ENCODE results near the gene MMRN1.

The MMRN1 gene

DNA sequence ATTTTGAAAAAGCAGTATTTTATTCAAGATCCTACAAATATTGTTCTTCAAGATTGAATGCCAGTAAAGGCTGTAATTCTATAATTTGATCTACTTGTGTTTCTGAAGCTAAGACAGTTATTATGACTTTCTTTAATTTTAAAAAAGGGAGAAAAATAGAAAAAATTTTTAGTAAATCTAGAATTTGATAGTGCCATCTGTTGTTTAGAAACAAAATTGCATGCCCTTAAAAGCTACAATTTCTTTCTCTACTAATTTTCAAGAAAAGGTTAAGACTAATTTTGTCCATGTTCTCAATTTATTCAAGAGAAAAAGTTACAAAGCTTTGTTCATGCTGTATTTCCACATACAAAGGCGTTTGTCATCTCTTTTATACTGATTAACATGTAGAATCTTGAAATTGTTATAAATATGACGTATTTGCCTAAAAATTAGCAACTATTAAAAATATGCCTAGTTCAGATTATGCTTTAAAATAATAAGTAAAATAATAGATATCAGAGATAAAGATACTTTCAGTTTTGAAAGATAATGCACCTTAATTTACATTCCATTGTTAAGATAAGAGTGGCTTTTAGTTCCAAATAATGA is 25.6 kb upstream of the MMRN1 start:
- TF ChIP-seq, protein P1, sequence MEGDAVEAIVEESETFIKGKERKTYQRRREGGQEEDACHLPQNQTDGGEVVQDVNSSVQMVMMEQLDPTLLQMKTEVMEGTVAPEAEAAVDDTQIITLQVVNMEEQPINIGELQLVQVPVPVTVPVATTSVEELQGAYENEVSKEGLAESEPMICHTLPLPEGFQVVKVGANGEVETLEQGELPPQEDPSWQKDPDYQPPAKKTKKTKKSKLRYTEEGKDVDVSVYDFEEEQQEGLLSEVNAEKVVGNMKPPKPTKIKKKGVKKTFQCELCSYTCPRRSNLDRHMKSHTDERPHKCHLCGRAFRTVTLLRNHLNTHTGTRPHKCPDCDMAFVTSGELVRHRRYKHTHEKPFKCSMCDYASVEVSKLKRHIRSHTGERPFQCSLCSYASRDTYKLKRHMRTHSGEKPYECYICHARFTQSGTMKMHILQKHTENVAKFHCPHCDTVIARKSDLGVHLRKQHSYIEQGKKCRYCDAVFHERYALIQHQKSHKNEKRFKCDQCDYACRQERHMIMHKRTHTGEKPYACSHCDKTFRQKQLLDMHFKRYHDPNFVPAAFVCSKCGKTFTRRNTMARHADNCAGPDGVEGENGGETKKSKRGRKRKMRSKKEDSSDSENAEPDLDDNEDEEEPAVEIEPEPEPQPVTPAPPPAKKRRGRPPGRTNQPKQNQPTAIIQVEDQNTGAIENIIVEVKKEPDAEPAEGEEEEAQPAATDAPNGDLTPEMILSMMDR (IDR thresholded peaks at IDR 0.05; ENCODE audit: low read depth, low read length), result peak; percentile 41
- DNase-seq (ENCODE audit: low read depth, low spot score), result peak; percentile 21
- in situ Hi-C loops (cut with HindIII; ENCODE audit: low sequenced_read_pairs), result no loop called here
- H3K4me3 ChIP-seq (ENCODE audit: low read depth, low read length), result no peak overlapping the region

- DNase-seq (ENCODE audit: low read depth, low spot score), result no peak
- TF ChIP-seq, protein P1 (IDR thresholded peaks at IDR 0.05; ENCODE audit: low read depth, low read length), result no peak
- no peak overlapping the region for H3K4me3 ChIP-seq (ENCODE audit: low read depth, low read length)
- in situ Hi-C loops (cut with HindIII; ENCODE audit: low sequenced_read_pairs), result no loop called here
Measured at GRCh38 chr4:89871211-89871610, 23.4 kb upstream of the MMRN1 start.

DNA sequence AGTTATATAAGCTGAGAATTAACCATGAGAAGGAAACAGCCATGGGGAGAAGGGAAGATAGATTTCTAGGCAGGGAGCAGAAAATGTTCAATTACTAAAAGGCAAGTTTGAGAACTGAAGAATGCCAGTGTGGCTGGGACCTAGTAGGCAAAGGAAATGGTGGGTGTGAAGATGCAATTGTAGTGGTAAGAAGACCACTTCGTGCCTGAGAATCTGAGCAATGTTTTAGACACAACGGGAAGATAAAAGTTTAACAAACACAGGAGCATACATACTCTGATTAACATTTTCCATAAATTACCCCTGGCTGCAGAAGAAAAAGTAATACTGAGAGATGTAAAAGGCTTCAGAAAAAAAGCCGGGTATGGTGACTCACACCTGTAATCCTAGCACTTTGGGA is 18.1 kb upstream of the MMRN1 start:
- TF ChIP-seq, protein P1 (IDR thresholded peaks at IDR 0.05; ENCODE audit: low read depth, low read length), result no peak
- DNase-seq (ENCODE audit: low read depth, low spot score), result no peak
- H3K4me3 ChIP-seq (ENCODE audit: low read depth, low read length), result no peak overlapping the region
- in situ Hi-C loops (cut with HindIII; ENCODE audit: low sequenced_read_pairs), result no loop called here

- DNase-seq (ENCODE audit: low read depth, low spot score), result no peak
- TF ChIP-seq, protein P1 (IDR thresholded peaks at IDR 0.05; ENCODE audit: low read depth, low read length), result no peak
- in situ Hi-C loops (cut with HindIII; ENCODE audit: low sequenced_read_pairs), result no loop called here
- no peak overlapping the region for H3K4me3 ChIP-seq (ENCODE audit: low read depth, low read length)
Measured at GRCh38 chr4:89878611-89879010, 16.0 kb upstream of the MMRN1 start.

DNA sequence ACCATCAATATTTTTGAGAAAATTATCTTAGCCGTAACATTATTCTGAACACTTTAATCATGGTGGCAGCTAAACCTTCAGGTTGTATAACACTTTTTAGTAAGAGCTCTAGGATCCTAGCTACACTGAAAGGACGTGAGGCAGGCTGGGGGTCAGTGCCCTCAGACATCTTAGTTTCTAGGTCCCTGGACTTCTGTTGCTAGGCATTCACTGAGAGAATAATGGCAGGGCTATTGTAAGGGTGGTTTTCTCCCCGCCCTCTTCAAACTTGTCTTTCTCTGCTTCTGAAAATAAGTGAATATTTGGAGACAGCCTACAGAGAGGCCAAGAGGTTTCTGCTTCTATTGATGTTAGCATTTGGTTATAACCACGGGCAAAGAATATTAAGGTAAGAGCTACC is 15.4 kb upstream of the MMRN1 start:
- in situ Hi-C loops (cut with HindIII; ENCODE audit: low sequenced_read_pairs), result no loop called here
- DNase-seq (ENCODE audit: low read depth, low spot score), result no peak
- TF ChIP-seq, protein P1 (IDR thresholded peaks at IDR 0.05; ENCODE audit: low read depth, low read length), result no peak
- no peak overlapping the region for H3K4me3 ChIP-seq (ENCODE audit: low read depth, low read length)

- H3K4me3 ChIP-seq (ENCODE audit: low read depth, low read length), result no peak overlapping the region
- TF ChIP-seq, protein P1 (IDR thresholded peaks at IDR 0.05; ENCODE audit: low read depth, low read length), result no peak
- DNase-seq (ENCODE audit: low read depth, low spot score), result no peak
- in situ Hi-C loops (cut with HindIII; ENCODE audit: low sequenced_read_pairs), result no loop called here
Measured at GRCh38 chr4:89889289-89889688, 5.4 kb upstream of the MMRN1 start.

DNA sequence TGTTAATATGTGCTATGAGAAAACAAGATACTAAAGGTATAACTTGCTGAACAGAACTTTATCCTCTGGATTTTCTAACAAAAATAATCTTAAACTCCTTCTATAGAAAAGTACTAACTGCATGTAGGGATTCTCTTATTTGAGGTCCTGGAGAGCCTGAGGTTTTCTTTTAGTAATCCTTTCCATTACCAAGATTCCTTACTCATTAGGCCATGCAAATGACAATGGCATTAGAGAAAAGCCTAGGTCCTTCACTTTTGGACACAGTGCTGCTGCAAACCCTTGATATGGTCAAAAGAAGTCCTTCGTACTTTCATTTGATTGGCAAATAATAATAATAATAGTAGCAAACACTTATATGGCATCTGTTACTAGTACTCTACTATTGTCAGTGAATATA is 3.2 kb downstream of the MMRN1 start:
- DNase-seq (ENCODE audit: low read depth, low spot score), result no peak
- in situ Hi-C loops (cut with HindIII; ENCODE audit: low sequenced_read_pairs), result no loop called here
- no peak overlapping the region for H3K4me3 ChIP-seq (ENCODE audit: low read depth, low read length)
- TF ChIP-seq, protein P1 (IDR thresholded peaks at IDR 0.05; ENCODE audit: low read depth, low read length), result no peak
